NCI-H1105 treated with DMSO at 0.1 percent for 48 hours (cell line): ENCODE results near the gene THSD8.

Experiments
- DNase-seq: peaks from one replicate; lab custom pipeline; 2025; lab: John Stamatoyannopoulos, UW

THSD8 gene

DNA sequence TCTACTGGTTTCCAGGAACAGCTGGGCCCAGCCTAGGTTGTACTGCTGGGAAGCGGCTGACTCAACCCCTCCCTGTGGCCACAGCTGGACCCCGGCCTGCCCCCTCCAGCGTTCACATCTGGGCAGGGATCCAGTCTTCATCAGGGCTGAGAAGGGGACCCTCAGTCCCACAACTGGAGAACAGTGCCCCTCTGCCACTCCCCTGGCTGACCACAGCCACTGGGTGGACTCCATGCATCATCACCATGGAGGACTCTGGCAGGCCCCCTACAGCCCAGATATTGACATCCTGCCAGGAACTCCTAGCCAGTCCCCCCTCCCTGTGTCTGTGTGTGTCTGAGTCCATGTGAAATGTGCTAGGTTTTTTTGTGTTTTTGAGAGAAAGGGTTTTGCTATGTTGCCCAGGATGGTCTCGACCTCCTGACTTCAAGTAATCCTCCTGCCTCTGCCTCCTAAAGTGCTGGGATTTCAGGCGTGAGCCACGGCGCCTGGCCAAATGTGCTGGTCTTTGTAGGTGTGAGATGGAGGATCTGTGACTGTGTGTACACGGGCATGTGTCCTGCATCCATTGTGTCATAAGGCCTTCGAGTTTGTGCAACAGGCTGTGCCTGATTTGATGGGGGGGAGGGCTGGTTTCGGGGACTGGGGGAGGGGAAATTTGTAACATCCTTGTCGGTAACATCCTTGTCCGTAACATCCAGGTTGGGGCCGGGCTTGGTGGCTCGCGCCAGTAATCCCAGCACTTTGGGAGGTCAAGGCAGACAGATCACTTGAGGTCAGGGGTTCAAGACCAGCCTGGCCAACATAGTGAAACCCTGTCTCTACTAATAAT lies 22.5 kb upstream of the THSD8 start:
- DNase-seq: peak; percentile 31

DNA sequence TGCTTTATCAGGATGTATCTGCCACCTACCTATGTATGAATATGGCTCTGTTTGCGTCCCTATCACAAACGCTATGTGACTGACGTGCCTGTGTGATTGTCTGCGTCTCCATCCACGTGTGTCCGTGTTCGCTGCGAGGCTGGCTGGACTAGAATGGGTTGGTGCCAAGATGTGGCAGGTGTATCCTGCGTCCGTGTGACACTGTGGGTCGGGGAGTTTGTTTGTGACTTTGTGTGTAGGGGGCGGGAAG lies 19.8 kb upstream of the THSD8 start:
- no peak for DNase-seq

GRCh38 chr19:12782424-12783290 lies 19.2 kb upstream of the THSD8 start:
- peak; percentile 67 for DNase-seq

DNA sequence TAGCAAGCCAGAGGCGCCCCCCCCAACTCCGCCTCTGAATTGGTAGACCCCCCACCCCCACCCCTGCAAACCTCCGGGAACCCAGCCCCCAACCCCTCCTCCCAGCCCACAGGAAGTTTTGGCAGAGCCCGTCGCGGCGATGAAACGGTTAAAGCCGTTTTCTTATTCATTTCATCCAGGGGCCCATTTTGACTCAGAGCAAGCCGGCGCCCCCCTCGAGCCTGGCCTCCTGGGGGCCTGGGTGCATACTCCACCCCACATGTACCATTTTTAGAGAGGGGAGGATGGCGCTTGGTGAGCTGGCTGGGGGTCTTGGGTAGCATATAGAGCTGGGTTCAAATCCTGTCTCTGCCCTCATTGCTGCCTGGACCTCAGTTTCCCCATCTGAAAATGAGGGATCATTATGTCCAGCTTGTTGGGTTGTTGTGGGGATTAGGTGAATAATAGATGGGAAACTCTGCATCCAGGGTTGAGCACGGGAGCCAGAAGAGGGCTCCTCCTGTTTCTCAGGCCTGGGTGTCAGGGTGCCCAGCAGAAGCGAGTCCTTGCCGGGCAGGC lies 18.5 kb upstream of the THSD8 start:
- no peak for DNase-seq

DNA sequence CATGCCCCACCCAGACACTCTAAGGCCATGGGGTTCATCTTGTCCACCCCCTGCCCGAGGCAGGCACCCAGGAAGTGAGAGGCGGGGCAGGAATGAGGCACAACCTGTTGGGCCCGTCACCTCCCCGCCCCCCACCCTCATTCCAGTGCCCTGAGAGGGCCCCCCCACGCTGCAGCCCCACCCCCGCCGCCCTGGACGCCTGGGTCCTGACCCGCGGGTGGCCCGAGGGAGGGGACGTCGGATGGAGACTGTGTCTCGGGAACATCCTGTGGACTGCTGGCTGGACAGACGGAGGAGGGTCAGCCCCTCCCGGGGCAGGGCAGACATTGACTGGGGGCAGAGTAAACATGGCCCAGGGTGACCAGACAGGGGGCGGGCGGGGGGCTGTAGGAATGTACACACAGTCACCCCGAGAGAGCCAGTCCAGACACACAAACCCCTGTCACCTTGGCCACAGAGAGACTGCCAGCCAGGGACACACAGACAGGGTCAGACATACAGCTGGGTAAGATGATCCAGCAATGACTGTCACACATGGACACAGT lies 17.9 kb upstream of the THSD8 start:
- no peak for DNase-seq

DNA sequence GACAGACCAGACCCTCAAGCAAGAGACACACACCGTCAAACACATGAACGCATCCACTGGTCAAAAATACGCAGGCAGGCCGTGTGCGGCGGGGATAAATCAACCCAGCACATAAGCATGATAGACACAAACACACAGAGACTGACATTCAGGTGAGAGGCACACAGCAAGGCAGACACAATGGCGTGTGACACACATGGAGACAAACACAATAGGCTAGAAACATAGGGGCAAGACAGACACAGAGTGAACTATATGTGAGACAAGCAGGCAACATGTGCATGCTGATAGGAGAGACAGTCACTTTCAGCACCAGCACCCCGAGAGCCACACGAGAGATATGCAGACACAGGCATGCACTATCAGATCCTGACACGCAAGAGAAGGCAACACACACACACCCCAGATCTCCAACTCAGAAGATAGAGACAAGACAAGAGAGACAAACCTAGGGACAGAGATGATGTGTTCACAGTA lies 17.4 kb upstream of the THSD8 start:
- DNase-seq: no peak

DNA sequence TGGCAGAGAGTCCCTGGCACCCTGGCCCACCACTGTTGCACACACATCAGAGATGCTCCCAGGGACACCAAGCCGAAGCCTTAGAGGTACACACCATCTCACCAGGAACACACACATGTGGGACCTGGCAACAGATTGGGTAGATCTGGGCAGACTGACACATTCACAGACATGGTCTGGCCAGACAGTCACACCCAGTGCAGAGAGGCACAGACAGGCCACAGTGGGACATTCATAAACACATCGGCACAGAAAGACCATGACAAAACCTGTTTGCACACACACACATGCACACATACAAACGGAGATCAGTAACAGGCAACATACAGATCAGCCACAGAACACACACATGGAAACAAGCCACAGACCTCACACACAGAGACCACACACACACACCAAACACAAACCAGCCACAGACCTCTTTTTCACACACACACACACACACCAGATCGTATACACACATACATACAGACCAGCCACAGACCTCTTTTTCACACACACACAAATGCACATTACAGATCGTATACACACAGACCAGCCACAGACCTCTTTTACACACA lies 16.9 kb upstream of the THSD8 start:
- DNase-seq: no peak

- no peak for DNase-seq
Measured at GRCh38 chr19:12785431-12786031, 16.3 kb upstream of the THSD8 start.

DNA sequence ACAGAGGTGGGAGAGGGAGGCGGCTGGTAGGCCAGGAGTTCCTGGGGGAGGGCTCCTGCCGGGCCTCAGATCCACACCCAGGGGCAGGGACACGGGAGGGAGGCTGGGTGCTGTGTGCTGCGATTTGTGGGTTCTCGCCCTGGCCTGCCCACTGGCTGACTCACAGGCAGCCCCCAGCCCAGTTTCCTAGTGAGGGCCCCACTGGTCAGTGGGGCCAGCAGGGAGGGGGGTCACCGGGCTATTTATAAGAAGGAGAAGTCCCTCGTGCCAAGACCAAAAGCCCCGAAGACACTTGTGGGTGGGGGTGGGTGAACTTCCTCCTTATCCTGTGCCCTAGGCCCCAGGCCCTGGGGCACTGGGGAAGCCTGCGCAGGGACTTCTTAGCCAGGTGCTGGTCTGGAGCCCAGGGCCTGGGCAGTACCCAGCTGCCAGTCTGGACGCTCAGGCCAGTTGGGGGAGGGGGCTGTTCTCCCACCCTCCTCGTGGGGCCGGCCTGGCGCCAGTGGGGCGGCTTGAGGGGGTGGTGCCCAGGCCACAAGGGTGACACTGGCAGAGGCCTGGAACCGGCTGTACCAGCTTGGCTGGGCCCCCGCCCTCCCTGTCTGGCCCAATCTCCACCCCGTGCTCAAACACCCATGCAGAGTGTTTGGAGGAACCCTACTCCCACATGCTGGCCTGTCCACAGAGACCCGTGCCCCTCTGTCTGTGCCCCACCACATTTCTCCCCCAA lies 15.6 kb upstream of the THSD8 start:
- no peak for DNase-seq

DNA sequence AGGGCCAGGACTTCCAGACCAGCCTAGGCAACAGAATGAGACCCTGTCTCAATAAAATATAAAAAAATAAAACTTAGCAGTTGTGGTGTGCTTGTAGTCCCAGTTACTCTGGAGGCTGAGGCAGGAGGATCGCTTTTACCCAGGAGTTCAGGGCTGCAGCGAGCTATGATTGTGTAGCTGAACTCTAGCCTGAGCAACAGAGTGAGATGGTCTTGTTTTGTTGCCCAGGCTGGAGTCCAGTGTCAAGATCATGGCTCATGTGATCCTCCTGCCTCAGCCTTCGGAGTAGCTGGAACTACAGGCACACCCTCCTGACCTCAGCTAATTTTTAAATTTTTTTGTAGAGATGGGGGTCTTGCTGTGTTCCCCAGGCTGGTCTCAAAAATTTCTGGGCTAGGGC lies 14.9 kb upstream of the THSD8 start:
- no peak for DNase-seq

- no peak for DNase-seq
Measured at GRCh38 chr19:12787458-12787857, 14.4 kb upstream of the THSD8 start.

DNA sequence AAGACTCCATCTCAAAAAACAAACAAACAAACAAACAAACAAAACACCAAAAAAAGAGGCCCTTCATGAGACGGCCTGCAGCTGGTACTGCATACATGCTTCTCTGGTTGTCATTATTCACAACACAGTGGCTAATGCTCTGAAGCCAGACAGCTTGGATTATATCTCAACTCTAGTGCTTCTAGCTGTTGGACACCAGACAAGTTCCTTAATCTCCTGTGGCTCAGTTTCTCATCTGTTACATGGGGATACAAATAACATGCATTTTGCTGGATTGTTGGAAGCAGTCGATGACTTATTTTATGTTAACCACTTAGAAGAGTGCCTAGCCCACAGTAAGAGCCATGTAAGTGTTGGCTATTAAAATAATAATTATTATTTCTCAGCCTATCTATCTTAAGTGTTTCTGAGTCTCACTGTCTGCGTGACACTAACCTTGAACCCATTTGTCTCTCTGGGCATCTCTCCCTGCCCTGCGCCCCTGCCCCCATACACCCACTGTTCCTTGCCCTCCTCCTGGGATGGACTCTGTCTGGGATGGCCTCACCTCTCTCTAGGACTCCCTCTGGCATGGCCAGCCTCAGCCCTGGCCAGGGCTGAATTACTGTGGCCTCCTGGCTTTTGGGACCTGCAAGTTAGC lies 13.7 kb upstream of the THSD8 start:
- no peak for DNase-seq

- peak; percentile 59 for DNase-seq
Measured at GRCh38 chr19:12788682-12789097, 13.2 kb upstream of the THSD8 start.

- DNase-seq: no peak
Measured at GRCh38 chr19:12789098-12789903, 12.6 kb upstream of the THSD8 start.

DNA sequence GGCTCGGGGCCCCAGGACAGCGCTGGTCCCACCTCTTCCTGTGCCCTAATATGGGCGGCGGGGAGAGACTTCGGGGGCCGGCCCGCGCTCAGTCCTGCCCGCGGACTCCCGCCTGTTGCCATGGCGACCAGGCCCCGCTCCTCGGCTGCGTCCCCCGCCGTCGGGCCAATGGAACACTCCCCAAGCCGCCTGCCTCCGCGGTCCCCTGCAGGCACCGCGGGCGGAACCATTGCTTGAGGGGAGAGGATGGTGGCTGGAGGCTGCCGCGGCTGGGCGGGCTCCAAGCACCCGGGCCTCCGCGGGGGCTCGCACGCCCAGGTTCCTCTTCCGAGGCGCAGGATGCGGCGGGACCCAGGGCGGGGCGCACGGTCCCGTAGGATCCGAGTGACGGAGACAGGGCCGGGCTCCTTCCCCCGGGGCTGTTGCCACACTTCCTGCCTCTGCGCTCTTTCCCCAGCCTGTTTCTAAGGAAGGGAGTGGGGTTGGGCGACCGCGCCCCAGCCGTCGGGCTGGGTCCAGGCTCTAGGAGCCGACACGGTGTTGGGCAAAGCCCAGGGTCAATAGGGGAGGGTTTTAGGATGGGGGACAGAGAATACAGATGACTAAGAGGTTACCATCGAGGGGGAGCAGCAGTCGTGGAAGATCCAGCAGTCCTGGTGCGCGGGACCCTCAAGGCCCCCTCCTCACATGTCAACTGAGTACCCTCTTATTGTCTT lies 11.8 kb upstream of the THSD8 start:
- peak; percentile 89 for DNase-seq

DNA sequence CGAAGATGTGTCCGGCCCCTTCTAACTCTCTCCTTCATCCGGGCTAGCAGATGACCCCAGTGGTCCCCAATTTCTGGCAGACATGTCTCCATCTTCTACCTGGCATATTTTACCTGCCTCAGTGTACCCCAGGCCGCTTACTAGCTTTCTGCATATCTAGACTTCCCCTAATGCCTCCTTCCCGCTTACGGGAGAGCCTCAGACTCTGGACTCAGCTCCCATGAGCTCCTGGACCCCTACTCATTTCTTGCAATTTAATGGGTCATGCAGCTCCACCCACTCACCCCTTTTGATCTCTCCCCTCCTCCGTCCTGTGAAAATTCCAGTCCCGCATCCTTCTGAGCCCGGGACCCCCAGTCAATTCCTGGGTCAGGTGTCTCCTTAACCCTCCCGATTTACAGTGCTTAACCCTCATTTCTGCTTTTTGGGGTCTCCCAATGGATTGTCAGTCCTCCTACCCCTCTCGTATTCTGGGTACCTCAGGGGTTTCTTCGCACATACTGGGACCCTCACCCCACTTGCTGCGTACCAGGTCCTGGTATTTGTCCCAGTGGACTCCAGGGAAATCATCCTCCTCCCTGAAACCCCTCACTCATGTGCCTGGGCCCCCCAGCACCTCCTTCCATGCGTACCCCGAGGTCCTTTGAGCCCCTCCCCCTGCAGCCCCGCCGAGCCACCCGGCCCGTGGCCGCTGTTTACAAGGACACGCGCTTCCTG lies 11.1 kb upstream of the THSD8 start:
- no peak for DNase-seq

GRCh38 chr19:12791345-12792050 lies 10.4 kb upstream of the THSD8 start, which contains the start of gene JUNB:
Gene JUNB, plus strand, starts transcription at chr19:12791486. Its CDS starts 286 bp downstream, at chr19:12791772.
- DNase-seq: peak; percentile 91
